Pancreas (tissue), 10 donors: ENCODE measurements around the gene ASXL3. TPM values are rescaled to one million over a fixed set of nuclear protein-coding genes. Genes with fewer than 3 reads are reported as not detected.
A peak's percentile ranks its signal among the peaks of the same experiment; 100 is the strongest.

ENCODE experiments used
- ATAC-seq, 4 donors: fragments of 200-7000 bp; cut with Tn5 transposase; one replicate each; pipeline versions ENCODE4 v1.8.0 to v1.9.1; 2020; ENCODE audit warnings: mild to moderate bottlenecking in 4 of 4, moderate library complexity in 4 of 4
- DNase-seq, 6 donors: peaks; one replicate each; pipeline ENCODE4 v3.0.0-alpha.2; 2020
- FAIRE-seq: peaks from 2 replicates; lab custom pipeline; 2012; peaks lifted over from hg19 to GRCh38; lab: Jason Lieb, UNC
- H3K27ac ChIP-seq, 4 donors: fragments of 200-600 bp; sonication (generic); 1 replicate in 3 of 4; 2 replicates in 1 of 4; pipeline versions ENCODE4 v1.5.0 to v1.8.0; 2020
- H3K27me3 ChIP-seq, 4 donors: fragments of 200-600 bp; one replicate each; pipeline ENCODE4 v1.8.0; 2021
- H3K36me3 ChIP-seq, 3 donors: fragments of 200-600 bp; sonication (generic) in 1 of 3; one replicate each; pipeline versions ENCODE4 v1.5.0 to v1.8.0; 2020 to 2021
- H3K4me1 ChIP-seq, 3 donors: fragments of 200-600 bp; one replicate each; pipeline ENCODE4 v1.8.0; 2021
- H3K4me3 ChIP-seq, 4 donors: fragments of 200-600 bp; sonication (generic) in 2 of 4; one replicate each; pipeline versions ENCODE4 v1.5.0 to v1.8.0; 2020 to 2021
- H3K9me3 ChIP-seq, 4 donors: fragments of 200-600 bp; one replicate each; pipeline ENCODE4 v1.8.0; 2021
- CTCF ChIP-seq, 4 donors: fragments of 200-600 bp; sonication (generic) in 3 of 4; IDR thresholded peaks; one replicate each; pipeline versions ENCODE4 v1.5.0 to v1.8.0; 2021; ENCODE audit warnings: antibody characterized with exemption in 4 of 4
- whole genome bisulfite sequencing, 2 donors: extraction: QIAGEN DNeasy Blood & Tissue Kit; methylation state at CpG; one replicate each; pipeline ENCODE4 v1.1.7; 2013; 5-methylcytosine and 5-hydroxymethylcytosine counted together
- intact Hi-C, 3 donors: fragments of 100-400 bp; cut with DNase I; formaldehyde crosslinking; loops; one replicate each; pipeline versions ENCODE4 v1.11.1 to v1.14.2; 2022
- polyA plus RNA-seq, 2 donors: library from polyadenylated mRNA; stranded (reverse); fragments of 200-250 nt; gene quantifications; one replicate each; pipeline ENCODE4 v1.2.3, GENCODE V29; 2013
- total RNA-seq, 6 donors: library from RNA; stranded (reverse); fragmentation: NEBNext Ultra II Directional in 4 of 6; extraction: Animal tissue kit (Norgen Biotek cat#: 25700) in 4 of 6; gene quantifications; one replicate each; pipeline versions ENCODE4 v1.2.1 to v1.2.4, GENCODE V29; 2021 to 2023
- donor health status: healthy with polysubstance abuse.
- donor health status: DM: no; HTN: no; CAD: no; lungs with moderate emphysema.
- donor health status: DM: no; HTN: no; CAD: no.
- donor health status: control.
- donor health status: control.
- donor health status: Bipolar disorder and iron deficiency.
- donor health status: DM: yes; HTN: yes; CAD: no.
- donor health status: DM: no; HTN: no; CAD: no.
- donor health status: DM: no; HTN: no; CAD: no.
- donor health status: DM: yes; HTN: yes; CAD: no.

The ASXL3 gene
- total and polyA plus RNA-seq, 8 donors: 0.49 to 2.5 (median 1.6) TPM

GRCh38 chr18:33750366-33750765 lies 172.3 kb downstream of the ASXL3 start:
- no peaks in the 10 kb centered on the region for H3K36me3 ChIP-seq
- no peak overlapping the region for H3K27ac ChIP-seq
- no peak for TF ChIP-seq CTCF (IDR thresholded peaks at IDR 0.05)
- H3K4me3 ChIP-seq: no peak overlapping the region
- intact Hi-C loops: no loop called here
- 67 to 71% methylated on average over 3 of the region's 3 CpGs for WGBS, 2 donors
- no peak for FAIRE-seq
- H3K9me3 ChIP-seq: no peaks in the 10 kb centered on the region
- DNase-seq: no peak
- peaks cover 0 to 5% (median 0%) of the 10 kb centered on the region in 3 donors for H3K4me1 ChIP-seq
- no peak for ATAC-seq
- no peaks in the 10 kb centered on the region for H3K27me3 ChIP-seq

GRCh38 chr18:33751613-33752221 lies 173.7 kb downstream of the ASXL3 start:
- ATAC-seq (peak in 3 of 4 donors; percentile 48 to 64 (median 64)), DNase-seq (no peak), FAIRE-seq (peak; percentile 81)
- 25 to 26% methylated on average over 4 of the region's 4 CpGs for WGBS, 2 donors
- TF ChIP-seq CTCF (IDR thresholded peaks at IDR 0.05): peak; percentile 21 to 47 (median 28)
- Histone ChIP-seq H3K27ac (no peak overlapping the region), H3K36me3 (no peaks in the 10 kb centered on the region), H3K4me1 (peaks cover 0 to 9% (median 5%) of the 10 kb centered on the region in 3 donors), H3K27me3 (no peaks in the 10 kb centered on the region), H3K4me3 (no peak overlapping the region), H3K9me3 (no peaks in the 10 kb centered on the region)
- intact Hi-C loops: no loop called here

- no peak for TF ChIP-seq CTCF (IDR thresholded peaks at IDR 0.05)
- 13 to 18% methylated on average over 3 of the region's 3 CpGs for WGBS, 2 donors
Measured at GRCh38 chr18:33755391-33755790, 177.4 kb downstream of the ASXL3 start.

GRCh38 chr18:33755931-33756560 lies 178.0 kb downstream of the ASXL3 start:
- DNase-seq (no peak), ATAC-seq (peak in 3 of 4 donors; percentile 50 to 84 (median 72)), FAIRE-seq (no peak)
- peaks cover 0 to 9% (median 5%) of the 10 kb centered on the region in 3 donors for H3K4me1 ChIP-seq
- intact Hi-C loops: no loop called here
- H3K36me3 ChIP-seq: no peaks in the 10 kb centered on the region
- H3K9me3 ChIP-seq: no peaks in the 10 kb centered on the region
- H3K27ac ChIP-seq: no peak overlapping the region
- no peak overlapping the region for H3K4me3 ChIP-seq
- H3K27me3 ChIP-seq: no peaks in the 10 kb centered on the region
- WGBS, 2 donors: 45 to 60% methylated on average over 6 of the region's 6 CpGs
- no peak for TF ChIP-seq CTCF (IDR thresholded peaks at IDR 0.05)

More at GRCh38 chr18:33755391-33755790, 177.4 kb downstream of the ASXL3 start:
- ATAC-seq (no peak), DNase-seq (no peak), FAIRE-seq (no peak)
- H3K4me3 ChIP-seq: no peak overlapping the region
- H3K36me3 ChIP-seq: no peaks in the 10 kb centered on the region
- peaks cover 0 to 9% (median 5%) of the 10 kb centered on the region in 3 donors for H3K4me1 ChIP-seq
- H3K27ac ChIP-seq: no peak overlapping the region
- intact Hi-C loops: no loop called here
- H3K27me3 ChIP-seq: no peaks in the 10 kb centered on the region
- H3K9me3 ChIP-seq: no peaks in the 10 kb centered on the region

- DNase-seq (no peak), ATAC-seq (peak in 2 of 4 donors; percentile 66 to 78), FAIRE-seq (no peak)
- Histone ChIP-seq H3K9me3 (no peaks in the 10 kb centered on the region), H3K4me1 (peaks cover 0 to 5% (median 4%) of the 10 kb centered on the region in 3 donors), H3K36me3 (no peaks in the 10 kb centered on the region), H3K27me3 (no peaks in the 10 kb centered on the region), H3K27ac (no peak overlapping the region), H3K4me3 (no peak overlapping the region)
- WGBS, 2 donors: 81 to 88% methylated on average over 1 of the region's 1 CpG
- TF ChIP-seq CTCF (IDR thresholded peaks at IDR 0.05): no peak
- intact Hi-C loops: no loop called here
Measured at GRCh38 chr18:33757037-33757436, 179.0 kb downstream of the ASXL3 start.
